H1 (cell line): Measurements from ENCODE around the gene MYO16. TPM values are rescaled to one million over a fixed set of nuclear protein-coding genes. Genes with fewer than 3 reads are reported as not detected.

Experiments
- ASH2L ChIP-seq: fragments of 200-600, 300-600 bp; sonication (generic); IDR thresholded peaks from one replicate; pipeline ENCODE4 v1.7.1; 2017; ENCODE audit warnings: low read length
- CBX8 ChIP-seq: fragments of 300-800, 300-1000 bp; sonication (generic); IDR thresholded peaks from 2 replicates; pipeline ENCODE4 v1.7.1; 2016; ENCODE audit warnings: low read depth, low read length, borderline replicate concordance
- KDM1A ChIP-seq: fragments of 200-600, 300-600 bp; sonication (generic); IDR thresholded peaks from 2 replicates; pipeline ENCODE4 v1.7.1; 2016; ENCODE audit warnings: mild to moderate bottlenecking, low read length, borderline replicate concordance
- PHF8 ChIP-seq: fragments of 200-600 bp; sonication (generic); conservative IDR thresholded peaks from 2 replicates; pipeline ENCODE4 v1.7.1; 2012; ENCODE audit warnings: low read depth, mild to moderate bottlenecking, inconsistent platforms, low read length, moderate library complexity
- POU5F1 ChIP-seq: IDR thresholded peaks from 2 replicates; pipeline ENCODE4 v1.6.1; 2011; ENCODE audit warnings: low read depth, mild to moderate bottlenecking, low read length, moderate library complexity
- SIN3A ChIP-seq, 2 experiments: IDR thresholded peaks in 1 of 2; conservative IDR thresholded peaks in 1 of 2; 2 replicates each; pipeline ENCODE4 v1.6.1; 2011 to 2012; ENCODE audit warnings: low read length in 2 of 2, improper control_type of control experiment in 1 of 2, low read depth in 1 of 2, mild to moderate bottlenecking in 1 of 2
- polyA plus RNA-seq, 7 experiments: library from polyadenylated mRNA; depleted of rRNA in 3 of 7; stranded (reverse) in 5 of 7; unstranded in 2 of 7; fragments of >200 nt in 5 of 7; fragments of 200-250 nt in 2 of 7; gene quantifications; 1 replicate in 5 of 7; 2 replicates in 1 of 7; 4 replicates in 1 of 7; pipeline versions ENCODE4 v1.2.1 to v1.2.3, GENCODE V29; 2011 to 2013; ENCODE audit warnings: missing spikeins in 2 of 7, mixed read lengths in 2 of 7
- total RNA-seq: library from RNA; stranded (reverse); fragmentation: NEBNext Ultra II Directional; extraction: Animal tissue kit (Norgen Biotek cat#: 25700); gene quantifications from 2 replicates; pipeline ENCODE4 v1.2.1, GENCODE V29; 2021

Gene MYO16
- total and polyA plus RNA-seq, 2 of the 8 experiments (the other 6 are each of a cell fraction or from before 2014, with no cell fraction given), result 0.02 to 0.22 TPM

DNA sequence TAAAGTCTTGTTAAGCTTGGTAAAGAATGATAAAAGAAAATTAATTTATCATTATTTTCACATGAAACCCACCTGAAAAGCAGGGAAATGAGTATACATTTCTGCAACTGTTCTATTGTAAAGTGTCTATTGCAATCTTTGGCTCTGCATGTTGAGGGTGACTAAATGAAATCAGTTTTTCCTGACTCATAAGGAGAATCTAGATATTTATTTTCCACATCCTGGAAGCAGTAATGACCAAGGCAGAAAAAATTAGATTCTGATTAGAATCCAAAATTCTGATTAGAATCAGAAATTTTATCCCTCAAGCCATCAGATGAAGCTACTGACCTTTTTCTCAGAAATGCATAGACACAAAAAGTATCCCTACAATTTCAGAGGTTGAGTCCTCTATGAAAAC, 178.4 kb downstream of the MYO16 start (continued):
- no peak for TF ChIP-seq POU5F1
- no peak for TF ChIP-seq ASH2L
- TF ChIP-seq CBX8, result no peak
- TF ChIP-seq PHF8, result no peak
- TF ChIP-seq KDM1A, result no peak
- TF ChIP-seq SIN3A (conservative IDR thresholded peaks at IDR 0.05 in 1 of 2, IDR thresholded peaks at IDR 0.05 in 1 of 2; ENCODE audit: low read depth in 1 of 2, low read length in 2 of 2), result no peak
